ENCODE results near the gene MRPL14. TPM values are rescaled to one million over a fixed set of nuclear protein-coding genes. Genes with fewer than 3 reads are reported as not detected.

MRPL14 gene
- total and polyA plus RNA-seq, 9 of the 15 experiments (the other 6 are each of a cell fraction or from before 2014, with no cell fraction given) = 126 to 424 (median 165) TPM

GRCh38 chr6:44151348-44152108 is 24.3 kb upstream of the MRPL14 start (continued):
- TF ChIP-seq CHD7 (IDR thresholded peaks at IDR 0.05; ENCODE audit: low read depth, low read length) (no peak), NFE2L1 (tag; IDR thresholded peaks at IDR 0.05; ENCODE audit: borderline replicate concordance, low read depth) (no peak), ZNF699 (CRISPR knock-in tag; IDR thresholded peaks at IDR 0.05; ENCODE audit: insufficient replicate concordance) (no peak), TCF7L2 (IDR thresholded peaks at IDR 0.05; ENCODE audit: low read depth, low read length) (no peak), ILK (tag; IDR thresholded peaks at IDR 0.05; ENCODE audit: borderline replicate concordance, low read depth) (no peak), SRSF1 (IDR thresholded peaks at IDR 0.05; ENCODE audit: low read depth, low read length) (no peak), XRCC4 (IDR thresholded peaks at IDR 0.05; ENCODE audit: extremely low read depth, insufficient read depth, insufficient read length) (no peak), HMGXB4 (CRISPR knock-in tag; IDR thresholded peaks at IDR 0.05) (no peak), NR1H2 (CRISPR knock-in tag; IDR thresholded peaks at IDR 0.05) (no peak), MIER1 (IDR thresholded peaks at IDR 0.05; ENCODE audit: low read depth) (no peak), BRD9 (IDR thresholded peaks at IDR 0.05; ENCODE audit: low read depth, partially characterized antibody) (no peak), THAP7 (CRISPR knock-in tag; IDR thresholded peaks at IDR 0.05) (peak; percentile 34; the same call in 1 of the 2 replicates), NFRKB (IDR thresholded peaks at IDR 0.05; ENCODE audit: low read depth) (no peak)

Measured in K562 (cell line).